Measurements from ENCODE around the gene NDUFAF8. TPM values are rescaled to one million over a fixed set of nuclear protein-coding genes. Genes with fewer than 3 reads are reported as not detected.

The NDUFAF8 gene
- total RNA-seq, 4 donors from 2014 or later = 22.3 to 35.4 (median 29.9) TPM; not detected in 1

DNA sequence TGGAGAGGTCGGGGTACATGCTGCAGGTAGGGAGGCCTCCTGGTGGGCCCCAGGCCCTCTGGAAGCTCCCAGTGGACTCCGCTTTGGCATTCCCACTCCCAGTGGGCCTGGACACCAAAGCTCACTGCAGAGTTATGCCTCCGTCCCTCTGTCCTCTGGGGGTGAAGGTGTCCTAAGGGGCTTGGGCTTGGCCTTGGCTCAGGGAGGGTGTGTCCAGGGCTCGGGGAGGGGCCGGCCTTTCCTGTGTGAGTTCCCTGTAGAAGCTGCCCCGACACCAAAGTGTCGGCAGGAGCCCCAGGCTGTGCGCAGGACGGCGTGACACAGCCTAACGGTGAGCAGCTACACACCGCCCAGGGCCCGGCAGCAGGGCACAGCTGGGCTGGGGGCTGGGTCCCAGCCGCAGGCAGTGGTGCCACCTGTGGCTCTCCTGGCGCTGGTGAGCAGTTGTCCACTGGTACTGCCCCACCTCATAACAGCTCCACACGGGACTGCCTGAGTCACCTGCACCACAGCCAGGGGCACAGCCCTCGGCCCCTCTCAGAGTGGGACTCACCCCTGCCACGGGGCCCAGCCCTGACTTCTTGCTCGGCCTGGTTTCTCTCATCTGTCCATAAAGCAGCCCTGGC is 6.4 kb upstream of the NDUFAF8 start:
- WGBS, 2 donors (ENCODE audit: low coverage in 1 of 2) = 90% methylated on average over 18 of the region's 19 CpGs; no CpG with 5 or more reads in 1 of the 2 donors
- in situ Hi-C loops (cut with MboI; ENCODE audit: low pct_ligation_motif_present in 1 of 4, low pct_unique_long_range_greater_than_20kb in 1 of 4, low sequenced_read_pairs in 3 of 4) = no loop called here

DNA sequence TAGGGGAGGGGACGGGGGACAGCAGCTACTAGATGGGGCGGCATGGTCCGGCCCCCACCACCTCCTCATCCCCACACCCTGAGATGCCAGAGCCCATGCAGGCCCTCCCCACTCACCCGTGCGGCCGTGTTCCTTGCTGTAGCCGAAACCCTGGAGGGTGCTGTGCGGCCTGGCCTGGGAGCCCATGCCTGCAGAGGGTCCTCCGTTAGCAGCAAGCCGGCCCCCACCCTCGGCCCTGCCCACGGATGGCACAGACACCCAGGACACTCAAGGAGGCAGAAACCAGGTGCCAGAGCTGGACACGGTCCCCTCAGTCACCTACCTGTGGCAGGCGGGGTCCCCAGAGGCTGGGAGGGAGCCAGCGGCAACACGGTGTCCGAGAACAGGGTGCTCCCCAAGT is 5.8 kb upstream of the NDUFAF8 start:
- peaks cover 8 to 16% (median 13%) of the 10 kb centered on the region in 4 donors for H3K4me1 ChIP-seq
- H3K27ac ChIP-seq = no peak overlapping the region
- in situ Hi-C loops (cut with MboI; ENCODE audit: low pct_ligation_motif_present in 1 of 4, low pct_unique_long_range_greater_than_20kb in 1 of 4, low sequenced_read_pairs in 3 of 4) (no loop called here), intact Hi-C loops (cut with DNase I; ENCODE audit: low total_unique reads) (loop anchor here (10.0 kb wide), 1 partner anchor 61 kb away; the partner anchor contains the start of gene SLC38A10)
- no peaks in the 10 kb centered on the region for H3K9me3 ChIP-seq
- no peaks in the 10 kb centered on the region for H3K27me3 ChIP-seq
- TF ChIP-seq POLR2A (IDR thresholded peaks at IDR 0.05) (no peak), EP300 (IDR thresholded peaks at IDR 0.05; ENCODE audit: low read depth) (no peak), POLR2AphosphoS5 (IDR thresholded peaks at IDR 0.05) (no peak)
- TF ChIP-seq, protein P1, sequence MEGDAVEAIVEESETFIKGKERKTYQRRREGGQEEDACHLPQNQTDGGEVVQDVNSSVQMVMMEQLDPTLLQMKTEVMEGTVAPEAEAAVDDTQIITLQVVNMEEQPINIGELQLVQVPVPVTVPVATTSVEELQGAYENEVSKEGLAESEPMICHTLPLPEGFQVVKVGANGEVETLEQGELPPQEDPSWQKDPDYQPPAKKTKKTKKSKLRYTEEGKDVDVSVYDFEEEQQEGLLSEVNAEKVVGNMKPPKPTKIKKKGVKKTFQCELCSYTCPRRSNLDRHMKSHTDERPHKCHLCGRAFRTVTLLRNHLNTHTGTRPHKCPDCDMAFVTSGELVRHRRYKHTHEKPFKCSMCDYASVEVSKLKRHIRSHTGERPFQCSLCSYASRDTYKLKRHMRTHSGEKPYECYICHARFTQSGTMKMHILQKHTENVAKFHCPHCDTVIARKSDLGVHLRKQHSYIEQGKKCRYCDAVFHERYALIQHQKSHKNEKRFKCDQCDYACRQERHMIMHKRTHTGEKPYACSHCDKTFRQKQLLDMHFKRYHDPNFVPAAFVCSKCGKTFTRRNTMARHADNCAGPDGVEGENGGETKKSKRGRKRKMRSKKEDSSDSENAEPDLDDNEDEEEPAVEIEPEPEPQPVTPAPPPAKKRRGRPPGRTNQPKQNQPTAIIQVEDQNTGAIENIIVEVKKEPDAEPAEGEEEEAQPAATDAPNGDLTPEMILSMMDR (IDR thresholded peaks at IDR 0.05) = no peak
- no peak for DNase-seq
- 95% methylated on average over 17 of the region's 17 CpGs; no CpG with 5 or more reads in 1 of the 2 donors for WGBS, 2 donors (ENCODE audit: low coverage in 1 of 2)
- peaks cover 0 to 8% (median 0%) of the 10 kb centered on the region in 4 donors for H3K36me3 ChIP-seq
- no peak overlapping the region for H3K4me3 ChIP-seq

More for the DNA sequence above, 6.4 kb upstream of the NDUFAF8 start:
- intact Hi-C loops (cut with DNase I; ENCODE audit: low total_unique reads) = loop anchor here (10.0 kb wide), 1 partner anchor 62 kb away; the partner anchor contains the start of gene SLC38A10
- peaks cover 0 to 8% (median 0%) of the 10 kb centered on the region in 4 donors for H3K36me3 ChIP-seq
- peaks cover 3 to 10% (median 8%) of the 10 kb centered on the region in 4 donors for H3K4me1 ChIP-seq
- no peak overlapping the region for H3K27ac ChIP-seq
- no peak for TF ChIP-seq POLR2AphosphoS5 (IDR thresholded peaks at IDR 0.05)
- no peak for TF ChIP-seq EP300 (IDR thresholded peaks at IDR 0.05; ENCODE audit: low read depth)
- TF ChIP-seq, protein P1 (IDR thresholded peaks at IDR 0.05) = no peak
- no peak for TF ChIP-seq POLR2A (IDR thresholded peaks at IDR 0.05)
- H3K27me3 ChIP-seq = no peaks in the 10 kb centered on the region
- no peak overlapping the region for H3K4me3 ChIP-seq
- H3K9me3 ChIP-seq = no peaks in the 10 kb centered on the region
- DNase-seq = no peak

DNA sequence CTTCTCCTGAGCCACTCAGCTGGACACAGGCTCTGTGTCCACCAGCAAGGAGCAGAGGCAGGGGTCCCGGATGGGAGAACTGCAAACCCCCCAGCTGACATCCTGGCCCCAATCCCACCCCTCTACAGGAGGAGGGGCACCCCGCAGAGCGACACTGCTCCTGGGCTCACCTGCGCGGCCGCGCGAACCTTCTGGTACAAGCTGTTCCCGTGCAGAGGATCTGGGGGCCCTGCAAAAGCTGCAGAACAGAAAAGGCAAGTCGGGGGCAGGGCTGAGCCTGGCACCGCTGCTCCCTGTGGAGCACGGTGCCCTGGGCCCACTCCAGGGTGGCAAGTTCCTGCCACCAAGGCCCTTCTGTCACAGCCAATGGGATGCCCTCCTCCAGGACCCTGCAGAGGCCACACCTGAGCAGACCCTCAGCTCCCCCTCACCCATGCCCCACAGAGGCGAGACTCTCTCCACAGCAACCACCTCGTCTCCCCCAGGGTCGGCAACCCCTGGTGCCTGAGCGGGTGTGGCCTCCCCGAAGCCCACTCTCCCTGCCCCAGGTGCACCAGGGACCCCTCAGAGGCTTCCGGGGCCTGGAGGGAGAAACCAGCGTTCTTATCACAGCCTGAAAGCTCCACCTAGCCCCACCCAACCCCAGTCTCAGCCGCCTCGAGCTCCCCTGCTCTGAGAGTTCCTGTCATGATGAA is 5.2 kb upstream of the NDUFAF8 start:
- in situ Hi-C loops (cut with MboI; ENCODE audit: low pct_ligation_motif_present in 1 of 4, low pct_unique_long_range_greater_than_20kb in 1 of 4, low sequenced_read_pairs in 3 of 4) = no loop called here
- intact Hi-C loops (cut with DNase I; ENCODE audit: low total_unique reads) = loop anchor here (10.0 kb wide), 1 partner anchor 61 kb away; the partner anchor contains the start of gene SLC38A10

More for the DNA sequence above, 5.2 kb upstream of the NDUFAF8 start:
- no peak for DNase-seq
- TF ChIP-seq POLR2A (IDR thresholded peaks at IDR 0.05) = no peak
- no peak for TF ChIP-seq EP300 (IDR thresholded peaks at IDR 0.05; ENCODE audit: low read depth)
- TF ChIP-seq, protein P1 (IDR thresholded peaks at IDR 0.05) = no peak
- no peak for TF ChIP-seq POLR2AphosphoS5 (IDR thresholded peaks at IDR 0.05)
- Histone ChIP-seq H3K4me1 (peaks cover 8 to 16% (median 13%) of the 10 kb centered on the region in 4 donors), H3K4me3 (no peak overlapping the region), H3K27ac (no peak overlapping the region), H3K27me3 (no peaks in the 10 kb centered on the region), H3K36me3 (peaks cover 0 to 8% (median 0%) of the 10 kb centered on the region in 4 donors), H3K9me3 (no peaks in the 10 kb centered on the region)
- WGBS, 2 donors (ENCODE audit: low coverage in 1 of 2) = 90% methylated on average over 17 of the region's 21 CpGs; no CpG with 5 or more reads in 1 of the 2 donors

Data from transverse colon (tissue), 4 donors.